ENCODE measurements around the gene SCEL. TPM values are rescaled to one million over a fixed set of nuclear protein-coding genes. Genes with fewer than 3 reads are reported as not detected.
A peak's percentile ranks its signal among the peaks of the same experiment; 100 is the strongest.

SCEL gene
- total RNA-seq, 1 donor from 2014 or later, result 91.3 TPM

DNA sequence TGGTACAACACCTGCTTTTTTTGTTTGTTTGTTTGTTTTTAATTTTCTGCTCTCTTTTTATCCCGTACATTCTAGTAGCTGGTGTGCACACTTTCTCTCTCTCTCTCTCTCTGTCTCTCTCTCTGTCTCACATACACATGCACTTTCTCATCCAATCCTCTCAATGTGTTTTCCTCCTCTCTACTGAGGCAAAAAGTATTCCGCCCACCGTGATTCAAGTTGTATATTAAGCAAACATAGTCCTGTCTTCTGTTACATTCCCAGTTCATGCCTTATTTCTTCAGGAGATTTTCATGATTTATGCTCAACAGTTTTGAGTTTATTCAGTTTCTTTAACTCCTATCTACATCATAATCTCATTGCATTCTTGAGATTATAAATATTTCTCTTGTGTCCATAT is 38.2 kb upstream of the SCEL start:
- no peak overlapping the region for H3K4me3 ChIP-seq
- no peaks in the 10 kb centered on the region for H3K4me1 ChIP-seq
- intact Hi-C loops (cut with DNase I), result no loop called here

DNA sequence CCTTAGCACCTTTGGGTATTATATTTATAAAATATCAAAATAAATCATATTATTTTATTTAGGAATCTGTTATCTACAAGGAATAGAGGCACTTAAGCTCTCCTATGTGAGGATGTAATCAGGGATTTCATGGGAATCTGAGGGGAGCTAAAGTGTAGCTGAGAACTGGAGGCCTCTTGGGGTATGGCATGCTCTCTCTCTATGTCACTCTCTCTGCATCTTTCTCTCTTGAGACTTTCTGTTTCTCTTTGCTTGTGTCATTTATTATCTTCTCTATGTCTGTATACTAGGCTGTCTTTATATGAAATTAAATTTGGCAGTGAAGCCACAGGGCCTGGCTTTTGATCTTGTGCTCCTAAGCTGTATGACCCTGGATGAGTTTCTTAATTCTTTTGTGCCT is 37.7 kb upstream of the SCEL start:
- H3K4me1 ChIP-seq, result no peaks in the 10 kb centered on the region
- no peak for TF ChIP-seq POLR2AphosphoS5 (IDR thresholded peaks at IDR 0.05; ENCODE audit: insufficient read depth in 1 of 2, low read depth in 1 of 2)
- intact Hi-C loops (cut with DNase I), result no loop called here

More for the DNA sequence above, 38.2 kb upstream of the SCEL start:
- H3K9me3 ChIP-seq, result no peaks in the 10 kb centered on the region
- TF ChIP-seq POLR2A (IDR thresholded peaks at IDR 0.05) (no peak), POLR2AphosphoS5 (IDR thresholded peaks at IDR 0.05; ENCODE audit: insufficient read depth in 1 of 2, low read depth in 1 of 2) (no peak)
- TF ChIP-seq, protein P1, sequence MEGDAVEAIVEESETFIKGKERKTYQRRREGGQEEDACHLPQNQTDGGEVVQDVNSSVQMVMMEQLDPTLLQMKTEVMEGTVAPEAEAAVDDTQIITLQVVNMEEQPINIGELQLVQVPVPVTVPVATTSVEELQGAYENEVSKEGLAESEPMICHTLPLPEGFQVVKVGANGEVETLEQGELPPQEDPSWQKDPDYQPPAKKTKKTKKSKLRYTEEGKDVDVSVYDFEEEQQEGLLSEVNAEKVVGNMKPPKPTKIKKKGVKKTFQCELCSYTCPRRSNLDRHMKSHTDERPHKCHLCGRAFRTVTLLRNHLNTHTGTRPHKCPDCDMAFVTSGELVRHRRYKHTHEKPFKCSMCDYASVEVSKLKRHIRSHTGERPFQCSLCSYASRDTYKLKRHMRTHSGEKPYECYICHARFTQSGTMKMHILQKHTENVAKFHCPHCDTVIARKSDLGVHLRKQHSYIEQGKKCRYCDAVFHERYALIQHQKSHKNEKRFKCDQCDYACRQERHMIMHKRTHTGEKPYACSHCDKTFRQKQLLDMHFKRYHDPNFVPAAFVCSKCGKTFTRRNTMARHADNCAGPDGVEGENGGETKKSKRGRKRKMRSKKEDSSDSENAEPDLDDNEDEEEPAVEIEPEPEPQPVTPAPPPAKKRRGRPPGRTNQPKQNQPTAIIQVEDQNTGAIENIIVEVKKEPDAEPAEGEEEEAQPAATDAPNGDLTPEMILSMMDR (IDR thresholded peaks at IDR 0.05), result no peak
- H3K27me3 ChIP-seq, result no peaks in the 10 kb centered on the region
- H3K36me3 ChIP-seq, result no peaks in the 10 kb centered on the region
- no peak overlapping the region for H3K27ac ChIP-seq
- no peak for DNase-seq (ENCODE audit: extremely low spot score in 2 of 2)

DNA sequence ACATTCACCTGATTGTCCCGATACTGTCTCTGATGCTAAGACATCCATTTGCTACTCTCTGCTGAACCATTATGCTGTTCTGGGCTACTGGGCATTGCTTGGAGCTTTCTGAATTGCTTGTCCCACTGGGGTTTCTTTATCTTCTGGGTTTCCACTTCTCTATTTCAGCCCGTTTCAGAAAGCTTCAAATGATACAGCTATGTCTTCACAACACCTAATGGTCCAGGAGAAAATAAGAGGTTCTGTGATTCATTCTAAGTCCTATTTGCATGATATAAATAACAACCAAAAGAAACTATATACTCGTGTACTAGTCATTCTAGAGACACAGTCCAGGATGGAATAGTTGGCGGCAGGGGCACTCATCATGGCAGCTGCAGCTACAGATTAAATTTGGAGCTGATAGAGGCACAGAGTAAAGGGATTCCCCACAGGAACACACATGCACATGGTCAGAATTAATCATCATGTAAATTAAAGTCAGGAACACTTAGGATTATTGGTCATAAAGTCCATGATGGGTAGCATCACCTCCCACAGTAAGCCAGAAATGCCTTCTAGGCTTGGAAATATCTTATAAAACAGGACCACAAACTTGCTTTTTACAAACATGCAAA is 33.3 kb upstream of the SCEL start:
- DNase-seq (ENCODE audit: extremely low spot score in 2 of 2), result no peak
- no peak overlapping the region for H3K4me3 ChIP-seq
- intact Hi-C loops (cut with DNase I), result no loop called here
- H3K27me3 ChIP-seq, result no peaks in the 10 kb centered on the region
- H3K9me3 ChIP-seq, result no peaks in the 10 kb centered on the region
- no peaks in the 10 kb centered on the region for H3K4me1 ChIP-seq
- TF ChIP-seq POLR2A (IDR thresholded peaks at IDR 0.05) (no peak), POLR2AphosphoS5 (IDR thresholded peaks at IDR 0.05; ENCODE audit: insufficient read depth in 1 of 2, low read depth in 1 of 2) (no peak)
- TF ChIP-seq, protein P1 (IDR thresholded peaks at IDR 0.05), result no peak
- H3K27ac ChIP-seq, result no peak overlapping the region
- H3K36me3 ChIP-seq, result no peaks in the 10 kb centered on the region

More for the DNA sequence above, 37.7 kb upstream of the SCEL start:
- Histone ChIP-seq H3K9me3 (no peaks in the 10 kb centered on the region), H3K27me3 (no peaks in the 10 kb centered on the region), H3K27ac (no peak overlapping the region), H3K4me3 (no peak overlapping the region), H3K36me3 (no peaks in the 10 kb centered on the region)
- DNase-seq (ENCODE audit: extremely low spot score in 2 of 2), result no peak

DNA sequence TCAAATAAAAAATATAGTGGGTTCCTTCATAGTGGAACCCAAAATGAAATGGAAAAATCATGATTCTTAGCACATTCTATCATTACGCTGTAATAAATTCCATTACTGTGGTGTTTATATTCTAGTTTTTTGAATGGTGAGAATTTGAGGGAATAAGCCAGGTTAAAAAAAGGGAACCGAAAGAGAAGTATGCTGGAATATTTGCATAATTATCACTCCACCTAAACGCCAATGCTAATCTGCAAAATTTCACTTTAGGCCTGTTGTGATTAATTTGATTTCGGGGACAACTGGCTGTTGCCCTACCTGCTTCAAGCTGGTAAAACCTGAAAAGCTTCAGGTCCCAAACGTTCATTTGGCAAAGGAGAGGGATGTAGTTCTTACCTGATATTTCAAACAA is 32.1 kb upstream of the SCEL start:
- TF ChIP-seq POLR2A (IDR thresholded peaks at IDR 0.05) (no peak), POLR2AphosphoS5 (IDR thresholded peaks at IDR 0.05; ENCODE audit: insufficient read depth in 1 of 2, low read depth in 1 of 2) (no peak)
- TF ChIP-seq, protein P1 (IDR thresholded peaks at IDR 0.05), result no peak
- DNase-seq (ENCODE audit: extremely low spot score in 2 of 2), result no peak
- H3K27ac ChIP-seq, result no peak overlapping the region

DNA sequence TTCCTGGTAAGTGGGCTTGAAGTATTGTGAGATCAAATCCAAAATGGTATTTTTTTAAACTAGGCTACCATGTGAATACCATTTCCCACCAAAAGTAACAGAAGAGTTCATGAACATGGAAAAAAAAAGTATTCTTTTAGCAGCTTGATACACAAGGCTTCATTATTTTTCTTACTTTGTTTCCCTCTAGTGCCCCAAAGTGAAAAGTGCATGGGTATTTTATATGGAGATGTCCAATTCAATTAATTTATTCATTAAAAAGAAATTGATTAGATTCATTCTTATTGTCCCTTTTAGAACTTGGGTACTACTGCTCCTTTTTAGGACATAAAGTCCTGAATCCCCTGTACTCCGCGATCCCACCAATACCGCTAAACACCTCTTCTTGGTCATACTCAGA is 28.6 kb upstream of the SCEL start:
- DNase-seq (ENCODE audit: extremely low spot score in 2 of 2), result no peak
- TF ChIP-seq, protein P1 (IDR thresholded peaks at IDR 0.05), result peak in 2 of 3 experiments; percentile 17 to 28
- TF ChIP-seq POLR2A (IDR thresholded peaks at IDR 0.05), result no peak
- Histone ChIP-seq H3K36me3 (no peaks in the 10 kb centered on the region), H3K9me3 (no peaks in the 10 kb centered on the region), H3K27ac (no peak overlapping the region), H3K27me3 (no peaks in the 10 kb centered on the region), H3K4me1 (peaks cover 13% of the 10 kb centered on the region), H3K4me3 (no peak overlapping the region)
- intact Hi-C loops (cut with DNase I), result no loop called here

More for the DNA sequence above, 32.1 kb upstream of the SCEL start:
- H3K4me3 ChIP-seq, result no peak overlapping the region
- H3K27me3 ChIP-seq, result no peaks in the 10 kb centered on the region
- intact Hi-C loops (cut with DNase I), result no loop called here
- H3K9me3 ChIP-seq, result no peaks in the 10 kb centered on the region
- H3K36me3 ChIP-seq, result no peaks in the 10 kb centered on the region
- H3K4me1 ChIP-seq, result peaks cover 1% of the 10 kb centered on the region
